ENCODE data around the gene GALNT7.

The GALNT7 gene

GRCh38 chr4:173185847-173186510 lies 17.4 kb downstream of the GALNT7 start (continued):
- peak; percentile 55 for TF ChIP-seq ZEB2 (tag by site-specific recombination; IDR thresholded peaks at IDR 0.05)
- no peak for TF ChIP-seq ZNF426 (tag by site-specific recombination; IDR thresholded peaks at IDR 0.05)
- TF ChIP-seq ZBTB6 (tag by site-specific recombination; IDR thresholded peaks at IDR 0.05) = no peak
- no peak for TF ChIP-seq ZNF571 (tag by site-specific recombination; IDR thresholded peaks at IDR 0.05)
- peak; percentile 56; the same call in 1 of the 2 replicates for TF ChIP-seq MYNN (tag by site-specific recombination; IDR thresholded peaks at IDR 0.05; ENCODE audit: borderline replicate concordance)
- TF ChIP-seq ZNF223 (tag by site-specific recombination; IDR thresholded peaks at IDR 0.05) = no peak
- TF ChIP-seq GLIS2 (tag by site-specific recombination; IDR thresholded peaks at IDR 0.05) = no peak
- no peak for TF ChIP-seq ZNF174 (tag by site-specific recombination; IDR thresholded peaks at IDR 0.05)
- no peak for TF ChIP-seq ZNF830 (tag by site-specific recombination; IDR thresholded peaks at IDR 0.05; ENCODE audit: low read depth)
- peak; percentile 96 for TF ChIP-seq PRDM6 (tag by site-specific recombination; IDR thresholded peaks at IDR 0.05)
- no peak for TF ChIP-seq ELK4 (IDR thresholded peaks at IDR 0.05; ENCODE audit: borderline replicate concordance, low read depth, low read length)
- no peak for TF ChIP-seq ZNF416 (tag by site-specific recombination; IDR thresholded peaks at IDR 0.05)
- no peak for TF ChIP-seq ZNF585B (tag by site-specific recombination; IDR thresholded peaks at IDR 0.05)
- no peak for TF ChIP-seq ZNF2 (tag by site-specific recombination; IDR thresholded peaks at IDR 0.05)
- peak; percentile 55; the same call in 1 of the 2 replicates for TF ChIP-seq PRDM4 (tag by site-specific recombination; IDR thresholded peaks at IDR 0.05)
- TF ChIP-seq ZBTB44 (tag by site-specific recombination; IDR thresholded peaks at IDR 0.05) = 0 out of 2 replicates have a peak, but pooled peaks have one; percentile 53
- TF ChIP-seq ZNF837 (tag by site-specific recombination; IDR thresholded peaks at IDR 0.05) = no peak
- no peak for TF ChIP-seq ZNF248 (tag by site-specific recombination; IDR thresholded peaks at IDR 0.05)
- TF ChIP-seq ZNF280C (tag by site-specific recombination; IDR thresholded peaks at IDR 0.05) = no peak
- TF ChIP-seq ZNF677 (tag by site-specific recombination; IDR thresholded peaks at IDR 0.05) = no peak
- TF ChIP-seq ATF2 (tag by site-specific recombination; IDR thresholded peaks at IDR 0.05; ENCODE audit: low read depth) = peak; percentile 85
- no peak for TF ChIP-seq ZNF654 (tag by site-specific recombination; IDR thresholded peaks at IDR 0.05; ENCODE audit: low read depth)
- no peak for TF ChIP-seq ZFP69B (tag by site-specific recombination; IDR thresholded peaks at IDR 0.05)
- no peak for TF ChIP-seq KLF17 (tag by site-specific recombination; IDR thresholded peaks at IDR 0.05)
- no peak for TF ChIP-seq ZNF433 (tag by site-specific recombination; IDR thresholded peaks at IDR 0.05; ENCODE audit: low read depth)
- TF ChIP-seq YY1 (tag by site-specific recombination; IDR thresholded peaks at IDR 0.05) = no peak
- no peak for TF ChIP-seq ZNF792 (tag by site-specific recombination; IDR thresholded peaks at IDR 0.05)
